ENCODE data around the gene YY1. TPM values are rescaled to one million over a fixed set of nuclear protein-coding genes. Genes with fewer than 3 reads are reported as not detected.
"Not testable (repeated sequence)": the region's sequence is repeated elsewhere in the genome, so short reads cannot be mapped to it uniquely, and the experiment has no call there.

Gene YY1
- total RNA-seq, 3 donors from 2014 or later, result 60.8 to 78.7 (median 72.9) TPM

DNA sequence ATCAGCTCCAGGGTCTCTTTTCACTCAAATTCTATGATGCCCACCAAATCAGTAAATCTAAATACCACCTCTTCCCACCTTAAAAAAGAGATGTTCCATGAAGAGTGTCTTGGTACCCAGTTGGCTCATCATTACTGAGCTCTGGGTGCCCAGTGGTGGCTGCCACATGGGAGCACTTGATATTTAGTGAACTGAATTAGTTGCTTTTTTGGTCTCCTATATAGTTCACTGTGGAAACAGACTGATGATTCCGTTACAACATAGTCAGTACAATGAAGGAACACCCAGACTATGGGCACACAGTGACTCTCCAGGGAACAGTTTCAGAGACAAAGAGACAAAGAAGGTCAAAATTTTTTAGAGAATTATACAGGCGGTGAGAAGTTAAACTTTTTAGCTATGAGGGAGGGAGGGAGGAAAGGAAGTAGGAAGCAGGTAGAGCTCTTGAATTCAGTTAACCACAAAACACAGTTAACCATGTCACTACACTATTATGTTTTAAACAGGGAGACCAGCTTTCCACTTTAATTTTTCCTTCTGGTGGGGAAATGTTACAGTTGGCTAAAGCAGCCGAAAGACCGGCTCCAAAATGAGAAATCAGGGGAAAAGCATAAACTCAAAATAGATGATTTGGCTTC, 14.6 kb upstream of the YY1 start:
- Histone ChIP-seq H3K4me1 (ENCODE audit: low read depth) (peaks cover 17% of the 10 kb centered on the region), H3K9me3 (no peaks in the 10 kb centered on the region), H3K4me3 (no peak overlapping the region), H3K36me3 (ENCODE audit: low read depth) (no peaks in the 10 kb centered on the region)
- ATAC-seq (no peak), DNase-seq (no peak)
- intact Hi-C loops (cut with DNase I, micrococcal nuclease), result no loop called here
- TF ChIP-seq, protein P1, sequence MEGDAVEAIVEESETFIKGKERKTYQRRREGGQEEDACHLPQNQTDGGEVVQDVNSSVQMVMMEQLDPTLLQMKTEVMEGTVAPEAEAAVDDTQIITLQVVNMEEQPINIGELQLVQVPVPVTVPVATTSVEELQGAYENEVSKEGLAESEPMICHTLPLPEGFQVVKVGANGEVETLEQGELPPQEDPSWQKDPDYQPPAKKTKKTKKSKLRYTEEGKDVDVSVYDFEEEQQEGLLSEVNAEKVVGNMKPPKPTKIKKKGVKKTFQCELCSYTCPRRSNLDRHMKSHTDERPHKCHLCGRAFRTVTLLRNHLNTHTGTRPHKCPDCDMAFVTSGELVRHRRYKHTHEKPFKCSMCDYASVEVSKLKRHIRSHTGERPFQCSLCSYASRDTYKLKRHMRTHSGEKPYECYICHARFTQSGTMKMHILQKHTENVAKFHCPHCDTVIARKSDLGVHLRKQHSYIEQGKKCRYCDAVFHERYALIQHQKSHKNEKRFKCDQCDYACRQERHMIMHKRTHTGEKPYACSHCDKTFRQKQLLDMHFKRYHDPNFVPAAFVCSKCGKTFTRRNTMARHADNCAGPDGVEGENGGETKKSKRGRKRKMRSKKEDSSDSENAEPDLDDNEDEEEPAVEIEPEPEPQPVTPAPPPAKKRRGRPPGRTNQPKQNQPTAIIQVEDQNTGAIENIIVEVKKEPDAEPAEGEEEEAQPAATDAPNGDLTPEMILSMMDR (IDR thresholded peaks at IDR 0.05), result no peak

DNA sequence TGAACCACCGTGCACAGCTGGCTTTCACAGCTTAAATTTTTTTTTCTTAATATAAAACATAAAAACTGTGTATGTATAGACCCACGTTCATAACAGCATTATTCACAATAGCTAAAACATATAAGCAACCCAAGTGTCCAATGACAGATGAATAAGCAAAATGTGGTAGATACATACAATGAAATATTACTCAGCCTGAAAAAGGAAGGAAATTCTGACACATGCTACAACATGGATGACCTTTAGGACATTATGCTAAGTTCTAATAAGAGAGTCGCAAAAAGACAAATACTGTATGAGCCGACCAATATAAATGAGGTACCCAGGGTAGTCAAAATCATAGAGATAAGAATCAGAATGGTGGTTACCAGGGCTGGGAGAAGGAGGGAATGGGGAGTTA, 13.8 kb upstream of the YY1 start:
- H3K36me3 ChIP-seq (ENCODE audit: low read depth), result no peaks in the 10 kb centered on the region
- TF ChIP-seq, protein P1 (IDR thresholded peaks at IDR 0.05), result no peak
- H3K4me3 ChIP-seq, result no peak overlapping the region
- no peak for DNase-seq
- no peaks in the 10 kb centered on the region for H3K9me3 ChIP-seq
- intact Hi-C loops (cut with DNase I, micrococcal nuclease), result no loop called here
- peaks cover 17% of the 10 kb centered on the region for H3K4me1 ChIP-seq (ENCODE audit: low read depth)
- ATAC-seq, result no peak

DNA sequence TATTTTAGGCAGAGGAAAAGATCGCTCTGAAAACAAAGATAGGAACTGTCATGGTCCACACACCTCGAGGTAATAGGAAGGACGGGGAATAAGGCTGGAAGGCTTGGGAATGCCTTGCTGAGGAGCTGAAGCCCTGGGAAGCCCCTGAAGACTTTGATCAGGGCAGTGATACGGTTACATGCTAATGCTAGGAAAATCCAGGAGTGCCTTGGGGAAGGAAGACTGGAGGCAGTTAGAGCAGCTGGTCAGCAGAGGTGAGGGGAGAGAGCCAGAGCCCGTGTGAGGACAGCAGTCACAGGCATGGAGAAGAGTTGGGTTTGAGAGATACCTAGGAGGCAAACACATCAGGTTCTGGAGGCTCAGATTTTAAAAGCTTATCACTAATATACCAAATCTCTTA, 8.6 kb upstream of the YY1 start:
- intact Hi-C loops (cut with DNase I, micrococcal nuclease), result no loop called here
- DNase-seq (no peak), ATAC-seq (no peak)
- Histone ChIP-seq H3K4me3 (no peak overlapping the region), H3K4me1 (ENCODE audit: low read depth) (peaks cover 3% of the 10 kb centered on the region), H3K36me3 (ENCODE audit: low read depth) (no peaks in the 10 kb centered on the region), H3K9me3 (no peaks in the 10 kb centered on the region)
- TF ChIP-seq, protein P1 (IDR thresholded peaks at IDR 0.05), result no peak

DNA sequence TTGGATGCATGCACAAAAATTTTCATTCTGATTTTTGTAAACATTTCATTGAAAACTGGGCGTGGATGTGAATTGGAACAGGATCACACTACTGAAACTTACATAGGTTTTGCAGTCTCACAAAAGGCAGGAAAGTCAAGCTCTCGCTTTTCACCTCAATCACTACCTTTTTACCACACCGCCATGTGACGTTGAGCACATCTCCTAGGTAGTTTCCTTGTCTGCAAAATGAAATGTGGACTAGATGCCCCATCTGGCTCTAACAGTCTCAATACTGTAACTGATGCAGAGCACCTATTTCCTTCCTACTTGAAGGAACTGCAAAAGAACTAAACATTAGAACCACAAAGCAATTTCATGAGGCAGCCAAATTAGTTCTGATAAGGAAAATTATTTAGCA, 4.4 kb upstream of the YY1 start:
- no peak for ATAC-seq
- TF ChIP-seq, protein P1 (IDR thresholded peaks at IDR 0.05), result no peak
- no peaks in the 10 kb centered on the region for H3K36me3 ChIP-seq (ENCODE audit: low read depth)
- H3K9me3 ChIP-seq, result no peaks in the 10 kb centered on the region
- intact Hi-C loops (cut with DNase I, micrococcal nuclease), result no loop called here
- no peak for DNase-seq
- H3K4me1 ChIP-seq (ENCODE audit: low read depth), result peaks cover 16% of the 10 kb centered on the region
- no peak overlapping the region for H3K4me3 ChIP-seq

DNA sequence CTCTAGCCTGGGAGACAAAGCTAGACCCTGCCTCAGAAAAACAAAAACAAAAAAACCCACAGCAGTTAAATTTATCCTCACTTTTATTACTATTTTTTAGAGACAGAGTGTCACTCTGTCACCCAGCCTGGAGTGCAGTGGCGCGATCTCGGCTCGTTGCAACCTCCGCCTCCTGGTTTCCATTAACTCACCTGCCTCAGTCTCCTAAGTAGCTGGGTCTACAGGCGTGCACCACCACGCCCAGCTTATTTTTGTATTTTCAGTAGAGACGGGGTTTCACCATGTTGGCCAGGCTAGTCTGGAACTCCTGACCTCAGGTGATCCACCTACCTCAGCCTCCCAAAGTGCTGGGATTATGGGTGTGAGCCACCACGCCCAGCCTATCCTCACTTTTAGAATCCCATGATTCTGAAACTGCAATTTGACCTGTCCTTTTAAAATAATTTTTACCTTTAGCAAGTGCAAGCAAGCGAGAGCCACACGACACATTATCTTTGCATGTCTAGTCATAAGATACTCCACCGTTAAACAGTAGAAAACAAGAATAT, 2.6 kb upstream of the YY1 start:
- DNase-seq; intact Hi-C loops (cut with DNase I, micrococcal nuclease); H3K36me3 ChIP-seq (ENCODE audit: low read depth); H3K9me3 ChIP-seq; H3K4me3 ChIP-seq; ATAC-seq: not testable (repeated sequence)
- peaks cover 20% of the 10 kb centered on the region for H3K4me1 ChIP-seq (ENCODE audit: low read depth)

DNA sequence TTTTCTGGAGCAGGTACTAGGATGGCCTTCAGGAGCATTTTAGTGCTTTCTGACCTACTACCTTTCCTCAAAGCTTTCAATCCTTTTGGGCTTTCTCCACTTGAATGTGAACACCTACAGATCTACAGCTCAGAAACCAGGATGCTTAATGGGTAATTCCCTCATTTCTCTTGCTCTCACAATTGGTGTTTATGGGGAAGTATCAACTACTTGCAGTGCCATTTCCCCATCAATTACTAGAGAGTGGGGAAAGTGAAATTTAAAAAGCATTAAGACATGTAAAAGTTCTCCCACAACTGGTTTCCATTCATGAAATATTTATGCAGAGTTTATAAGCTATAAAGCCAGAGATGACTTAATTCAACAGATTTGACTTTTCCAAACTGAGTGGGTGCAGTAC, 2.1 kb upstream of the YY1 start:
- DNase-seq, result no peak
- intact Hi-C loops (cut with DNase I, micrococcal nuclease), result no loop called here
- Histone ChIP-seq H3K4me1 (ENCODE audit: low read depth) (peaks cover 23% of the 10 kb centered on the region), H3K4me3 (no peak overlapping the region), H3K36me3 (ENCODE audit: low read depth) (no peaks in the 10 kb centered on the region), H3K9me3 (no peaks in the 10 kb centered on the region)
- ATAC-seq, result no peak
- TF ChIP-seq, protein P1 (IDR thresholded peaks at IDR 0.05), result no peak

Measured in mucosa of descending colon (tissue), 3 donors.